ENCODE data around the gene SLC6A3.

SLC6A3 gene

GRCh38 chr5:1366514-1366913 is 78.7 kb downstream of the SLC6A3 start:
- Histone ChIP-seq H3K36me3 (no peaks in the 10 kb centered on the region), H3K4me1 (no peaks in the 10 kb centered on the region), H3K9me3 (no peaks in the 10 kb centered on the region), H3K27me3 (peaks cover 0 to 22% of the 10 kb centered on the region in 2 donors), H3K27ac (no peak overlapping the region), H3K4me3 (no peak overlapping the region)
- intact Hi-C loops (cut with DNase I; ENCODE audit: low total_unique reads) = no loop called here
- DNase-seq = no peak
- TF ChIP-seq CTCF (IDR thresholded peaks at IDR 0.05) = no peak

- DNase-seq = no peak
- no peaks in the 10 kb centered on the region for H3K36me3 ChIP-seq
- no peaks in the 10 kb centered on the region for H3K4me1 ChIP-seq
- TF ChIP-seq CTCF (IDR thresholded peaks at IDR 0.05) = no peak
- intact Hi-C loops (cut with DNase I; ENCODE audit: low total_unique reads) = no loop called here
- peaks cover 0 to 40% of the 10 kb centered on the region in 2 donors for H3K27me3 ChIP-seq
- no peak overlapping the region for H3K27ac ChIP-seq
- no peak overlapping the region for H3K4me3 ChIP-seq
- H3K9me3 ChIP-seq = no peaks in the 10 kb centered on the region
Observed at GRCh38 chr5:1364211-1364610, 81.0 kb downstream of the SLC6A3 start.

- no peak overlapping the region for H3K27ac ChIP-seq
- no peak overlapping the region for H3K4me3 ChIP-seq
- no peaks in the 10 kb centered on the region for H3K36me3 ChIP-seq
- intact Hi-C loops (cut with DNase I; ENCODE audit: low total_unique reads) = no loop called here
- no peak for DNase-seq
- H3K4me1 ChIP-seq = no peaks in the 10 kb centered on the region
- no peaks in the 10 kb centered on the region for H3K9me3 ChIP-seq
- peaks cover 0 to 46% of the 10 kb centered on the region in 2 donors for H3K27me3 ChIP-seq
- TF ChIP-seq CTCF (IDR thresholded peaks at IDR 0.05) = no peak
Observed at GRCh38 chr5:1363581-1363980, 81.7 kb downstream of the SLC6A3 start.

- Histone ChIP-seq H3K4me3 (no peak overlapping the region), H3K36me3 (no peaks in the 10 kb centered on the region), H3K4me1 (no peaks in the 10 kb centered on the region), H3K27me3 (peaks cover 0 to 50% of the 10 kb centered on the region in 2 donors), H3K9me3 (no peaks in the 10 kb centered on the region), H3K27ac (no peak overlapping the region)
- intact Hi-C loops (cut with DNase I; ENCODE audit: low total_unique reads) = no loop called here
- TF ChIP-seq CTCF (IDR thresholded peaks at IDR 0.05) = no peak
- no peak for DNase-seq
Observed at GRCh38 chr5:1363160-1363559, 82.1 kb downstream of the SLC6A3 start.

GRCh38 chr5:1362242-1363015 is 82.8 kb downstream of the SLC6A3 start:
- Histone ChIP-seq H3K27me3 (peaks cover 0 to 57% of the 10 kb centered on the region in 2 donors), H3K9me3 (no peaks in the 10 kb centered on the region), H3K36me3 (no peaks in the 10 kb centered on the region), H3K4me3 (no peak overlapping the region), H3K4me1 (no peaks in the 10 kb centered on the region), H3K27ac (no peak overlapping the region)
- TF ChIP-seq CTCF (IDR thresholded peaks at IDR 0.05) = no peak
- no peak for DNase-seq
- intact Hi-C loops (cut with DNase I; ENCODE audit: low total_unique reads) = no loop called here

Data from tibial artery (tissue), 4 donors.